ENCODE measurements around the gene IGF2BP1. TPM values are rescaled to one million over a fixed set of nuclear protein-coding genes. Genes with fewer than 3 reads are reported as not detected.

IGF2BP1 gene
- total RNA-seq, 1 experiment from 2014 or later: 434 TPM

DNA sequence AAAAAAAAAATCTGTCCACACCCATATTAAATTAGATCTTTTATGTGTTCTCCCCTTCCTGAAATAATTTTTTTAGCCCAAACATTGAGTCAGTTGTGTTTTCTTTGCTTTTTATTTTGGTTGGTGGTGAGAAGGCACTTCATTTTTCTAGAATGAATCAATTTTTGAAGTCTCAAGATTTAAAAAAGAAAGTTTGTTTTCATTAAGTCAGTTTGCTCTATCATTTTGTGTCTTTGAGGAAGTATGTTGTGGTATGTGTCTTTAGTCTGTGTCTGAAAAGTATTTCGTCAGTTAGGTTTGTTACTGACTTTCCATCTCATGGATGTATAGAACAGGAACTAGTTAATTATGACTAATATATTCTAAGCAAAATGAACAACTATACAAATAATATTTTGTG is 3.8 kb downstream of the IGF2BP1 start:
- TF ChIP-seq, protein P1, sequence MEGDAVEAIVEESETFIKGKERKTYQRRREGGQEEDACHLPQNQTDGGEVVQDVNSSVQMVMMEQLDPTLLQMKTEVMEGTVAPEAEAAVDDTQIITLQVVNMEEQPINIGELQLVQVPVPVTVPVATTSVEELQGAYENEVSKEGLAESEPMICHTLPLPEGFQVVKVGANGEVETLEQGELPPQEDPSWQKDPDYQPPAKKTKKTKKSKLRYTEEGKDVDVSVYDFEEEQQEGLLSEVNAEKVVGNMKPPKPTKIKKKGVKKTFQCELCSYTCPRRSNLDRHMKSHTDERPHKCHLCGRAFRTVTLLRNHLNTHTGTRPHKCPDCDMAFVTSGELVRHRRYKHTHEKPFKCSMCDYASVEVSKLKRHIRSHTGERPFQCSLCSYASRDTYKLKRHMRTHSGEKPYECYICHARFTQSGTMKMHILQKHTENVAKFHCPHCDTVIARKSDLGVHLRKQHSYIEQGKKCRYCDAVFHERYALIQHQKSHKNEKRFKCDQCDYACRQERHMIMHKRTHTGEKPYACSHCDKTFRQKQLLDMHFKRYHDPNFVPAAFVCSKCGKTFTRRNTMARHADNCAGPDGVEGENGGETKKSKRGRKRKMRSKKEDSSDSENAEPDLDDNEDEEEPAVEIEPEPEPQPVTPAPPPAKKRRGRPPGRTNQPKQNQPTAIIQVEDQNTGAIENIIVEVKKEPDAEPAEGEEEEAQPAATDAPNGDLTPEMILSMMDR (conservative IDR thresholded peaks at IDR 0.05): no peak
- peak overlapping the region; percentile 6 for H3K9ac ChIP-seq (ENCODE audit: extremely low read depth, insufficient read length, low read length)
- peak overlapping the region; percentile 93 to 100 for H3K4me3 Mint-ChIP-seq
- no peak overlapping the region for H3K4ac ChIP-seq (ENCODE audit: low read depth, low read length)
- no peak overlapping the region for H3K18ac ChIP-seq (ENCODE audit: insufficient read length, low read depth, low read length)
- H3K27me3 ChIP-seq (ENCODE audit: insufficient read depth, low read length): no peaks in the 10 kb centered on the region
- peaks cover 4% of the 10 kb centered on the region in 2 experiments; a peak in 3 of 5 replicates for H3K9me3 Mint-ChIP-seq
- H2BK15ac ChIP-seq (ENCODE audit: low read depth, low read length): no peak overlapping the region
- no peak overlapping the region for H2AFZ ChIP-seq (ENCODE audit: low read length)
- no peak overlapping the region for H4K8ac ChIP-seq (replicated peaks; ENCODE audit: insufficient read length, low read depth, low read length)
- H3K79me1 ChIP-seq (ENCODE audit: insufficient read depth, low read depth, low read length, poor library complexity, severe bottlenecking): no peaks in the 10 kb centered on the region
- peak overlapping the region; percentile 63 for H3K4me2 ChIP-seq (ENCODE audit: insufficient read depth, insufficient read length, low read length)
- H3K23ac ChIP-seq (ENCODE audit: insufficient read length, low read depth, low read length): no peak overlapping the region
- no peaks in the 10 kb centered on the region for H3K9me3 ChIP-seq (ENCODE audit: control insufficient read depth, low read depth, low read length)
- no peak overlapping the region for H3K27ac ChIP-seq (ENCODE audit: insufficient read length, low read depth, low read length)
- H3T11ph ChIP-seq (ENCODE audit: low read length): no peak overlapping the region
- H2BK120ac ChIP-seq (ENCODE audit: low read depth, low read length, poor library complexity, severe bottlenecking): no peak overlapping the region
- WGBS (ENCODE audit: extremely low coverage, insufficient read length, low lambda C conversion rate): no CpG with 5 or more reads among the region's 1 CpG
- H4K20me1 ChIP-seq (ENCODE audit: control insufficient read depth, insufficient read depth, insufficient read length): no peaks in the 10 kb centered on the region
- no peak for DNase-seq
- peaks cover 66% of the 10 kb centered on the region; the same call in 1 of the 2 replicates for H3K79me2 ChIP-seq (ENCODE audit: insufficient read depth, low read length)
- H4K5ac ChIP-seq (ENCODE audit: insufficient read length, low read depth, low read length): no peak overlapping the region
- H2AK5ac ChIP-seq (ENCODE audit: insufficient read length, low read length): no peak overlapping the region
- peaks cover 39 to 55% (median 50%) of the 10 kb centered on the region in 3 experiments for H3K36me3 Mint-ChIP-seq (ENCODE audit: insufficient read depth in 1 of 3, low read depth in 3 of 3)
- H2BK5ac ChIP-seq (ENCODE audit: insufficient read length, low read length): no peak overlapping the region
- H3K23me2 ChIP-seq (ENCODE audit: insufficient read length, low read depth, low read length, poor library complexity, severe bottlenecking): peaks cover 13% of the 10 kb centered on the region
- no peaks in the 10 kb centered on the region; the same call in 1 of the 2 replicates for H3K27me3 Mint-ChIP-seq (ENCODE audit: low read depth)
- H3K4me1 ChIP-seq (ENCODE audit: insufficient read depth, low read length): no peaks in the 10 kb centered on the region
- peak overlapping the region in 2 of 3 experiments; percentile 33 to 91; a peak in 3 of 7 replicates for H3K27ac Mint-ChIP-seq
- H4K91ac ChIP-seq (ENCODE audit: insufficient read length, low read depth, low read length): no peak overlapping the region
- H2BK20ac ChIP-seq (ENCODE audit: low read depth, low read length, poor library complexity, severe bottlenecking): no peak overlapping the region
- H3K56ac ChIP-seq (ENCODE audit: insufficient read length, low read depth, low read length): no peak overlapping the region
- H2BK12ac ChIP-seq (ENCODE audit: insufficient read length, low read depth, low read length): no peak overlapping the region
- H3K14ac ChIP-seq (ENCODE audit: insufficient read depth, low read length): no peak overlapping the region
- H3K4me1 Mint-ChIP-seq: peaks cover 45 to 50% of the 10 kb centered on the region in 2 experiments

All from H9 (cell line).